HepG2 (cell line): ENCODE results near the gene RPL27A. TPM values are rescaled to one million over a fixed set of nuclear protein-coding genes. Genes with fewer than 3 reads are reported as not detected.

Experiments
- BORCS8-MEF2B ChIP-seq: sonication (generic); formaldehyde crosslinking; IDR thresholded peaks from 2 replicates; pipeline ENCODE4 v1.8.0; 2022; ENCODE audit warnings: mild to moderate bottlenecking, missing genetic modification reagents
- DPF2 ChIP-seq: sonication (generic); formaldehyde crosslinking; IDR thresholded peaks from 2 replicates; pipeline ENCODE4 v1.4.0; 2020; ENCODE audit warnings: mild to moderate bottlenecking, low read depth, missing genetic modification reagents, borderline replicate concordance
- GABPA ChIP-seq, 2 experiments: IDR thresholded peaks; 2 replicates each; pipeline ENCODE4 v1.6.1; 2011 to 2016; ENCODE audit warnings: low read depth in 2 of 2, low read length in 1 of 2, missing biosample characterization in 1 of 2, missing genetic modification characterization in 1 of 2
- GLI4 ChIP-seq: sonication (generic); formaldehyde crosslinking; IDR thresholded peaks from 2 replicates; pipeline ENCODE4 v1.5.1; 2020; ENCODE audit warnings: missing genetic modification reagents, mild to moderate bottlenecking, moderate library complexity, borderline replicate concordance
- KDM4B ChIP-seq: sonication (generic); formaldehyde crosslinking; IDR thresholded peaks from 2 replicates; pipeline ENCODE4 v1.4.0; 2020; ENCODE audit warnings: missing genetic modification reagents
- NFE2L1 ChIP-seq: sonication (generic); formaldehyde crosslinking; IDR thresholded peaks from 2 replicates; pipeline ENCODE4 v1.4.0; 2020; ENCODE audit warnings: missing genetic modification reagents, mild to moderate bottlenecking, borderline replicate concordance
- NPAS2 ChIP-seq: sonication (generic); formaldehyde crosslinking; IDR thresholded peaks from 2 replicates; pipeline ENCODE4 v1.8.0; 2022; ENCODE audit warnings: mild to moderate bottlenecking, missing genetic modification reagents, borderline replicate concordance
- PLRG1 ChIP-seq: fragments of 450-650 bp; conservative IDR thresholded peaks from 2 replicates; pipeline ENCODE4 v1.6.1; 2016
- SMAD1 ChIP-seq: sonication (generic); formaldehyde crosslinking; IDR thresholded peaks from 2 replicates; pipeline ENCODE4 v1.4.0; 2020; ENCODE audit warnings: missing genetic modification reagents, low read depth, mild to moderate bottlenecking, borderline replicate concordance
- U2AF2 ChIP-seq: fragments of 200-400 bp; formaldehyde crosslinking; IDR thresholded peaks from 2 replicates; pipeline ENCODE4 v1.6.1; 2017; ENCODE audit warnings: low read depth, mild to moderate bottlenecking, low read length
- ZNF10 ChIP-seq: sonication (generic); formaldehyde crosslinking; IDR thresholded peaks from 2 replicates; pipeline ENCODE4 v1.4.0; 2020; ENCODE audit warnings: mild to moderate bottlenecking, low read depth, missing genetic modification reagents, borderline replicate concordance
- ZNF274 ChIP-seq: sonication (generic); formaldehyde crosslinking; IDR thresholded peaks from 2 replicates; pipeline ENCODE4 v1.5.1; 2020; ENCODE audit warnings: mild to moderate bottlenecking, missing genetic modification reagents
- ZNF724P ChIP-seq: sonication (generic); formaldehyde crosslinking; IDR thresholded peaks from 2 replicates; pipeline ENCODE4 v1.8.0; 2022; ENCODE audit warnings: missing genetic modification reagents, borderline replicate concordance
- ZNF746 ChIP-seq: sonication (generic); formaldehyde crosslinking; IDR thresholded peaks from 2 replicates; pipeline ENCODE4 v1.8.0; 2022; ENCODE audit warnings: mild to moderate bottlenecking, missing genetic modification reagents
- polyA plus RNA-seq, 8 experiments: library from polyadenylated mRNA; depleted of rRNA in 3 of 8; stranded (reverse) in 7 of 8; unstranded in 1 of 8; fragments of >200 nt; fragmentation: Illumina TruSeq in 4 of 8; extraction: Trizol in 4 of 8; gene quantifications; 2 replicates each; pipeline versions ENCODE4 v1.2.1 to v1.2.3, GENCODE V29; 2011 to 2016; ENCODE audit warnings: low read depth in 4 of 8, missing spikeins in 1 of 8, mixed read lengths in 1 of 8; ENCODE audit not compliant: insufficient read depth in 1 of 8
- total RNA-seq, 5 experiments: library from RNA; depleted of rRNA; stranded (reverse); fragments of >200 nt; fragmentation: Illumina TruSeq; extraction: Trizol; gene quantifications; 2 replicates each; pipeline ENCODE4 v1.2.3, GENCODE V29; 2016; ENCODE audit warnings: low read depth in 1 of 5
- TF ChIP-seq, protein P1 (sequence below), 2 experiments: fragments of 450-650 bp in 1 of 2; sonication (generic) in 1 of 2; formaldehyde crosslinking in 1 of 2; IDR thresholded peaks; 2 replicates each; pipeline versions ENCODE4 v1.6.1 to v1.8.0; 2016 to 2022; ENCODE audit warnings: antibody characterized with exemption in 1 of 2, mild to moderate bottlenecking in 1 of 2, missing genetic modification reagents in 1 of 2
- TF ChIP-seq, protein P2 (sequence below): sonication (generic); formaldehyde crosslinking; IDR thresholded peaks from 2 replicates; pipeline ENCODE4 v1.8.1; 2022; ENCODE audit warnings: mild to moderate bottlenecking, missing genetic modification reagents

The RPL27A gene
- total and polyA plus RNA-seq, 2 of the 13 experiments (the other 11 are each of a cell fraction or from before 2014, with no cell fraction given), result 1,531 to 2,153 TPM

GRCh38 chr11:8683115-8683807, 669 bp downstream of the RPL27A start (continued):
- TF ChIP-seq SMAD1 (CRISPR knock-in tag) (no peak), BORCS8-MEF2B (no peak), NFE2L1 (CRISPR knock-in tag) (no peak), ZNF274 (no peak), PLRG1 (no peak), GABPA (IDR thresholded peaks at IDR 0.05; ENCODE audit: low read depth, low read length) (no peak), GABPA (CRISPR knock-in tag; IDR thresholded peaks at IDR 0.05; ENCODE audit: low read depth) (no peak), KDM4B (CRISPR knock-in tag) (no peak; the same call in 1 of the 2 replicates), U2AF2 (no peak), GLI4 (CRISPR knock-in tag) (peak; percentile 68; the same call in 1 of the 2 replicates), ZNF724P (CRISPR knock-in tag) (no peak), NPAS2 (CRISPR knock-in tag) (no peak), ZNF746 (CRISPR knock-in tag) (no peak), DPF2 (CRISPR knock-in tag) (no peak), ZNF10 (CRISPR knock-in tag) (no peak)
- TF ChIP-seq, protein P1, sequence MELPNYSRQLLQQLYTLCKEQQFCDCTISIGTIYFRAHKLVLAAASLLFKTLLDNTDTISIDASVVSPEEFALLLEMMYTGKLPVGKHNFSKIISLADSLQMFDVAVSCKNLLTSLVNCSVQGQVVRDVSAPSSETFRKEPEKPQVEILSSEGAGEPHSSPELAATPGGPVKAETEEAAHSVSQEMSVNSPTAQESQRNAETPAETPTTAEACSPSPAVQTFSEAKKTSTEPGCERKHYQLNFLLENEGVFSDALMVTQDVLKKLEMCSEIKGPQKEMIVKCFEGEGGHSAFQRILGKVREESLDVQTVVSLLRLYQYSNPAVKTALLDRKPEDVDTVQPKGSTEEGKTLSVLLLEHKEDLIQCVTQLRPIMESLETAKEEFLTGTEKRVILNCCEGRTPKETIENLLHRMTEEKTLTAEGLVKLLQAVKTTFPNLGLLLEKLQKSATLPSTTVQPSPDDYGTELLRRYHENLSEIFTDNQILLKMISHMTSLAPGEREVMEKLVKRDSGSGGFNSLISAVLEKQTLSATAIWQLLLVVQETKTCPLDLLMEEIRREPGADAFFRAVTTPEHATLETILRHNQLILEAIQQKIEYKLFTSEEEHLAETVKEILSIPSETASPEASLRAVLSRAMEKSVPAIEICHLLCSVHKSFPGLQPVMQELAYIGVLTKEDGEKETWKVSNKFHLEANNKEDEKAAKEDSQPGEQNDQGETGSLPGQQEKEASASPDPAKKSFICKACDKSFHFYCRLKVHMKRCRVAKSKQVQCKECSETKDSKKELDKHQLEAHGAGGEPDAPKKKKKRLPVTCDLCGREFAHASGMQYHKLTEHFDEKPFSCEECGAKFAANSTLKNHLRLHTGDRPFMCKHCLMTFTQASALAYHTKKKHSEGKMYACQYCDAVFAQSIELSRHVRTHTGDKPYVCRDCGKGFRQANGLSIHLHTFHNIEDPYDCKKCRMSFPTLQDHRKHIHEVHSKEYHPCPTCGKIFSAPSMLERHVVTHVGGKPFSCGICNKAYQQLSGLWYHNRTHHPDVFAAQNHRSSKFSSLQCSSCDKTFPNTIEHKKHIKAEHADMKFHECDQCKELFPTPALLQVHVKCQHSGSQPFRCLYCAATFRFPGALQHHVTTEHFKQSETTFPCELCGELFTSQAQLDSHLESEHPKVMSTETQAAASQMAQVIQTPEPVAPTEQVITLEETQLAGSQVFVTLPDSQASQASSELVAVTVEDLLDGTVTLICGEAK (IDR thresholded peaks at IDR 0.05), result no peak
- TF ChIP-seq, protein P1 (CRISPR knock-in tag; IDR thresholded peaks at IDR 0.05), result no peak
- TF ChIP-seq, protein P2, sequence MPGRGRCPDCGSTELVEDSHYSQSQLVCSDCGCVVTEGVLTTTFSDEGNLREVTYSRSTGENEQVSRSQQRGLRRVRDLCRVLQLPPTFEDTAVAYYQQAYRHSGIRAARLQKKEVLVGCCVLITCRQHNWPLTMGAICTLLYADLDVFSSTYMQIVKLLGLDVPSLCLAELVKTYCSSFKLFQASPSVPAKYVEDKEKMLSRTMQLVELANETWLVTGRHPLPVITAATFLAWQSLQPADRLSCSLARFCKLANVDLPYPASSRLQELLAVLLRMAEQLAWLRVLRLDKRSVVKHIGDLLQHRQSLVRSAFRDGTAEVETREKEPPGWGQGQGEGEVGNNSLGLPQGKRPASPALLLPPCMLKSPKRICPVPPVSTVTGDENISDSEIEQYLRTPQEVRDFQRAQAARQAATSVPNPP (CRISPR knock-in tag), result 0 out of 2 replicates have a peak, but pooled peaks have one; percentile 10
